CD4-positive, alpha-beta T cell (primary cell): ENCODE measurements around the gene CTF1. TPM values are rescaled to one million over a fixed set of nuclear protein-coding genes. Genes with fewer than 3 reads are reported as not detected.

Experiments
- ATAC-seq: fragments of 200-7000 bp; cut with Tn5 transposase; one replicate; pipeline ENCODE4 v1.10.0; 2022; ENCODE audit warnings: mild to moderate bottlenecking; ENCODE audit not compliant: poor library complexity
- CTCF ChIA-PET: fragments of 350-600 bp; sonication (Branson Sonifier 250); formaldehyde crosslinking; loops from one replicate; lab custom pipeline; 2021; ENCODE audit warnings: antibody characterized with exemption, inconsistent platforms; lab: Charles Lee
- POLR2A ChIA-PET: fragments of 350-600 bp; sonication (Branson Sonifier 250); formaldehyde crosslinking; loops from one replicate; lab custom pipeline; 2021; ENCODE audit warnings: antibody characterized with exemption, inconsistent platforms; lab: Charles Lee
- DNase-seq, 14 experiments: peaks; one replicate each; pipeline ENCODE4 v3.0.0-alpha.2; 2013 to 2020; ENCODE audit warnings: mixed read lengths in 2 of 14
- H3K27ac ChIP-seq, 2 donors: one replicate each; pipeline versions ENCODE4 v1.5.1 to v1.7.0; 2013; ENCODE audit warnings: low read length in 2 of 2, low read depth in 1 of 2, mild to moderate bottlenecking in 1 of 2
- H3K27me3 ChIP-seq, 2 experiments: 1 replicate in 1 of 2; 2 replicates in 1 of 2; pipeline versions ENCODE4 v1.6.1 to v1.7.0; 2013; ENCODE audit warnings: low read length in 2 of 2, control low read depth in 1 of 2, mild to moderate bottlenecking in 1 of 2, moderate library complexity in 1 of 2; ENCODE audit not compliant: insufficient read depth in 2 of 2, control insufficient read depth in 1 of 2
- H3K36me3 ChIP-seq: one replicate; pipeline ENCODE4 v1.6.1; 2013; ENCODE audit warnings: low read length, control low read depth; ENCODE audit not compliant: insufficient read depth
- H3K4me1 ChIP-seq: one replicate; pipeline ENCODE4 v1.6.1; 2013; ENCODE audit warnings: low read length, control low read depth; ENCODE audit not compliant: insufficient read depth
- H3K4me3 ChIP-seq: one replicate; pipeline ENCODE4 v1.5.1; 2013; ENCODE audit warnings: mild to moderate bottlenecking, low read length, moderate library complexity
- H3K9me3 ChIP-seq, 2 experiments: 1 replicate in 1 of 2; 2 replicates in 1 of 2; pipeline versions ENCODE4 v1.6.1 to v1.7.0; 2013; ENCODE audit warnings: low read length in 2 of 2, mild to moderate bottlenecking in 2 of 2, control low read depth in 1 of 2, moderate library complexity in 1 of 2; ENCODE audit not compliant: control insufficient read depth in 1 of 2, insufficient read depth in 1 of 2
- H3K27ac Mint-ChIP-seq: one replicate; pipeline ENCODE4 v1.8.0; 2020; ENCODE audit warnings: mixed read lengths
- H3K27me3 Mint-ChIP-seq: one replicate; pipeline ENCODE4 v1.8.0; 2021; ENCODE audit warnings: mixed read lengths
- H3K36me3 Mint-ChIP-seq: one replicate; pipeline ENCODE4 v1.8.0; 2021; ENCODE audit warnings: low read depth, mixed read lengths
- H3K4me1 Mint-ChIP-seq: one replicate; pipeline ENCODE4 v1.8.0; 2021; ENCODE audit warnings: low read depth, mixed read lengths
- H3K4me3 Mint-ChIP-seq: one replicate; pipeline ENCODE4 v1.8.0; 2020; ENCODE audit warnings: mild to moderate bottlenecking, mixed read lengths
- H3K9me3 Mint-ChIP-seq: one replicate; pipeline ENCODE4 v1.8.0; 2020; ENCODE audit warnings: mixed read lengths
- CTCF ChIP-seq: fragments of 200-600 bp; IDR thresholded peaks from one replicate; pipeline ENCODE4 v1.8.0; 2022; ENCODE audit warnings: antibody characterized with exemption, mild to moderate bottlenecking
- intact Hi-C, 2 experiments: fragments of 100-400 bp; cut with DNase I in 1 of 2; cut with micrococcal nuclease in 1 of 2; formaldehyde crosslinking; loops; one replicate each; pipeline versions ENCODE4 v1.15.1 to v1.9.0; 2023 to 2025; cut with DNase I, micrococcal nuclease
- total RNA-seq, 174 experiments: library from RNA in 2 of 174; stranded (reverse) in 2 of 174; gene quantifications; one replicate each; pipeline ENCODE4 v1.2.3 and lab custom pipeline; 2021 to 2026

The CTF1 gene
- total RNA-seq, 2 experiments from 2014 or later: 0.20 TPM; not detected in 1

- Mint-ChIP-seq H3K27me3 (no peaks in the 10 kb centered on the region), H3K36me3 (no peaks in the 10 kb centered on the region), H3K27ac (peak overlapping the region; percentile 87), H3K4me3 (peak overlapping the region; percentile 97), H3K4me1 (peaks cover 37% of the 10 kb centered on the region), H3K9me3 (peaks cover 3% of the 10 kb centered on the region)
- ChIA-PET CTCF (interaction anchor here (0.6 to 3.4 kb wide), 8 partner anchors 12 to 239 kb away, joined by 3 to 75 read pairs (median 4); no protein-coding TSS in a partner anchor), POLR2A (interaction anchor here (0.7 to 4.5 kb wide), 16 partner anchors 12 to 557 kb away, joined by 3 to 93 read pairs (median 7); partner anchors contain the start of genes ARMC5, BCL7C, FUS and KAT8)
- intact Hi-C loops: loop anchor here in 1 of 2 experiments (2.0 to 5.0 kb wide), 2 partner anchors 18 to 56 kb away; no protein-coding TSS in a partner anchor
- H3K27me3 ChIP-seq: no peaks in the 10 kb centered on the region
- peak overlapping the region; percentile 67 to 81 for H3K27ac ChIP-seq
- DNase-seq (peak in 3 of 14 experiments; percentile 32 to 36 (median 36)), ATAC-seq (peak; percentile 21)
- peak overlapping the region; percentile 58 for H3K4me3 ChIP-seq
- H3K4me1 ChIP-seq: peaks cover 46% of the 10 kb centered on the region
- peaks cover 0 to 8% of the 10 kb centered on the region in 2 experiments for H3K9me3 ChIP-seq
- no peak for TF ChIP-seq CTCF
- no peaks in the 10 kb centered on the region for H3K36me3 ChIP-seq
Observed at GRCh38 chr16:30903002-30903401, 6.6 kb downstream of the CTF1 start.

GRCh38 chr16:30903596-30903995, 7.2 kb downstream of the CTF1 start:
- Mint-ChIP-seq H3K36me3 (no peaks in the 10 kb centered on the region), H3K27ac (peak overlapping the region; percentile 87), H3K27me3 (no peaks in the 10 kb centered on the region), H3K9me3 (peaks cover 3% of the 10 kb centered on the region), H3K4me1 (peaks cover 38% of the 10 kb centered on the region), H3K4me3 (no peak overlapping the region)
- TF ChIP-seq CTCF: no peak
- ATAC-seq (no peak), DNase-seq (peak in 3 of 14 experiments; percentile 27 to 54 (median 48))
- H3K9me3 ChIP-seq: peaks cover 0 to 8% of the 10 kb centered on the region in 2 experiments
- no peak overlapping the region for H3K4me3 ChIP-seq
- H3K27me3 ChIP-seq: no peaks in the 10 kb centered on the region
- ChIA-PET POLR2A (interaction anchor here (1.6 to 4.5 kb wide), 4 partner anchors 27 to 245 kb away, joined by 3 to 93 read pairs (median 32); partner anchors contain the start of genes FBRS and PHKG2), CTCF (interaction anchor here (1.5 to 3.4 kb wide), 4 partner anchors 28 to 239 kb away, joined by 3 to 75 read pairs (median 26); no protein-coding TSS in a partner anchor)
- H3K4me1 ChIP-seq: peaks cover 49% of the 10 kb centered on the region
- H3K36me3 ChIP-seq: no peaks in the 10 kb centered on the region
- intact Hi-C loops: loop anchor here in 1 of 2 experiments (2.0 to 5.0 kb wide), 2 partner anchors 17 to 56 kb away; no protein-coding TSS in a partner anchor
- peak overlapping the region; percentile 37 to 67 for H3K27ac ChIP-seq

GRCh38 chr16:30904114-30904780, 7.8 kb downstream of the CTF1 start:
- Mint-ChIP-seq H3K27ac (peak overlapping the region; percentile 87), H3K27me3 (no peaks in the 10 kb centered on the region), H3K4me1 (peaks cover 38% of the 10 kb centered on the region), H3K4me3 (no peak overlapping the region), H3K9me3 (peaks cover 3% of the 10 kb centered on the region), H3K36me3 (no peaks in the 10 kb centered on the region)
- H3K27ac ChIP-seq: peak overlapping the region; percentile 37 to 67
- no peaks in the 10 kb centered on the region for H3K27me3 ChIP-seq
- ChIA-PET CTCF (no interaction called here), POLR2A (interaction anchor here (0.8 to 4.5 kb wide), 4 partner anchors 28 to 246 kb away, joined by 3 to 56 read pairs (median 3); partner anchors contain the start of gene FBRS)
- H3K4me3 ChIP-seq: no peak overlapping the region
- peaks cover 0 to 8% of the 10 kb centered on the region in 2 experiments for H3K9me3 ChIP-seq
- H3K36me3 ChIP-seq: no peaks in the 10 kb centered on the region
- H3K4me1 ChIP-seq: peaks cover 49% of the 10 kb centered on the region
- ATAC-seq (no peak), DNase-seq (peak in 1 of 14 experiments; percentile 20)
- no peak for TF ChIP-seq CTCF
- intact Hi-C loops: loop anchor here in 1 of 2 experiments (5.0 kb wide), 1 partner anchor 57 kb away; no protein-coding TSS in a partner anchor
